NCI-H526 (cell line): ENCODE results near the gene ALDH16A1.
"Not testable (repeated sequence)": the region's sequence is repeated elsewhere in the genome, so short reads cannot be mapped to it uniquely, and the experiment has no call there.

Experiments used
- DNase-seq, 2 experiments: peaks; one replicate each; lab custom pipeline; 2025; lab: John Stamatoyannopoulos, UW

Gene ALDH16A1

GRCh38 chr19:49441210-49441959 is 11.6 kb upstream of the ALDH16A1 start, which contains the start of gene SLC17A7:
Gene SLC17A7, minus strand, starts transcription at chr19:49441527. Its CDS starts 148 bp downstream, at chr19:49441379.
- DNase-seq = peak in 1 of 2 experiments; percentile 34

GRCh38 chr19:49441960-49442350 is 11.1 kb upstream of the ALDH16A1 start:
- no peak for DNase-seq

GRCh38 chr19:49442354-49442753 is 10.7 kb upstream of the ALDH16A1 start:
- DNase-seq = no peak

- peak; percentile 62 to 89 for DNase-seq
Observed at GRCh38 chr19:49442771-49443365, 10.2 kb upstream of the ALDH16A1 start.

GRCh38 chr19:49443366-49444099 is 9.5 kb upstream of the ALDH16A1 start:
- DNase-seq = peak; percentile 88 to 96

GRCh38 chr19:49444100-49444700 is 8.8 kb upstream of the ALDH16A1 start:
- not testable (repeated sequence) for DNase-seq

GRCh38 chr19:49445997-49446396 is 7.0 kb upstream of the ALDH16A1 start:
- DNase-seq = no peak

GRCh38 chr19:49447485-49448431 is 5.3 kb upstream of the ALDH16A1 start:
- DNase-seq = peak in 1 of 2 experiments; percentile 53

- DNase-seq = no peak
Observed at GRCh38 chr19:49448432-49448786, 4.6 kb upstream of the ALDH16A1 start.

GRCh38 chr19:49450405-49450804 is 2.6 kb upstream of the ALDH16A1 start:
- DNase-seq = no peak

GRCh38 chr19:49451430-49452181 is 1.4 kb upstream of the ALDH16A1 start, which contains the start of gene PIH1D1:
Gene PIH1D1, minus strand, starts transcription at chr19:49451814. Its CDS starts 240 bp downstream, at chr19:49451574.
- DNase-seq = peak; percentile 99

- no peak for DNase-seq
Observed at GRCh38 chr19:49453757-49454240, 774 bp downstream of the ALDH16A1 start.

GRCh38 chr19:49455773-49456172 is 2.7 kb downstream of the ALDH16A1 start:
- DNase-seq = no peak

GRCh38 chr19:49456326-49456725 is 3.3 kb downstream of the ALDH16A1 start:
- no peak for DNase-seq

- DNase-seq = no peak
Observed at GRCh38 chr19:49458567-49458903, 5.5 kb downstream of the ALDH16A1 start.

GRCh38 chr19:49459388-49459787 is 6.4 kb downstream of the ALDH16A1 start:
- DNase-seq = no peak

- not testable (repeated sequence) for DNase-seq
Observed at GRCh38 chr19:49461130-49461529, 8.1 kb downstream of the ALDH16A1 start.

- no peak for DNase-seq
Observed at GRCh38 chr19:49461656-49462055, 8.6 kb downstream of the ALDH16A1 start.

GRCh38 chr19:49462492-49462891 is 9.5 kb downstream of the ALDH16A1 start:
- no peak for DNase-seq

- DNase-seq = no peak
Observed at GRCh38 chr19:49463960-49464740, 11.1 kb downstream of the ALDH16A1 start.
